HG03045 (cell line): ENCODE data around the gene MRPL49.

Source experiments
- ATAC-seq: cut with Tn5 transposase; IDR thresholded peaks from one replicate; pipeline ENCODE4 v1.9.1; 2021; ENCODE audit warnings: mild to moderate bottlenecking, moderate library complexity; ENCODE audit not compliant: unreplicated experiment

MRPL49 gene

DNA sequence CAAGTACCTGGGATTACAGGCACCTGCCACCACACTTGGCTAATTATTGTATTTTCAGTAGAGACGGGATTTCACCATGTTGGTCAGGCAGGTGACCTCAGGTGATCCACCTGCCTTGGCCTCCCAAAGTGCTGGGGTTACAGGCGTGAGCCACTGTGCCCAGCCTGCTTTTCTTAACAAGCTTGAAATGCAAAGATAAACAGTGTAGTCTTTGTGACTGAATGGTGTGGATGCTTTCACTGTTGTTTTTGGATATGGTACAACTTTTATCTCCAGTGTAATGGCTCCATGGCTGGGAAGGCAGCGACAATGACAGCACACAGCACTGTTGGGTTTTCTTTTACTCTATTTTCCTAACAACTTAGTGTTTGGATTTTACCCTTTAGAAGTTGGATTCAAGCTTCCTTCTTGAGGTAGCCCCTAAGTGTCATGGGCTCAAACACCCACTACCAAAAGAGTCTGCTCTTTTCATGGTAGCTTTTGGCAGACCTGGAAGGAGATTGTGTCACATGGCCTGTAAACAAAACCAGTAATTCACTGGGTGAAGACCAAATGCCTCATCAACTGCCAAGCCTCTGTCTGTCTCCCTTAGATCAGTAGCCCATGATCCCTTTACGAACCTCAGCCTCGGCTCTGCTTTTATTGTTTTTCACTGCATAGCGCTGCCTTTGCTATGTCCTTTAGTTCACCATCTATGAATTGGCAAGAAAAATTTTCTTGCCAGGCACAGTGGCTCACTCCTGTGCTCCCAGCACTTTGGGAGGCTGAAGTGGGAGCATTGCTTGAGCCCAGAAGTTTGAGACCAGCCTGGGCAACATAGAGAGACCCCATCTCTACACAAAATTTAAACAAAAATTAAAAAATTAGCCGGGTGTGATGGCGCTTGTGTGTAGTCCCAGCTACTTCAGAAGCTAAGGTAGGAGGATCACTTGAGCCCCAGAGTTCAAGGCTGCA is 19.7 kb upstream of the MRPL49 start:
- no peak for ATAC-seq

DNA sequence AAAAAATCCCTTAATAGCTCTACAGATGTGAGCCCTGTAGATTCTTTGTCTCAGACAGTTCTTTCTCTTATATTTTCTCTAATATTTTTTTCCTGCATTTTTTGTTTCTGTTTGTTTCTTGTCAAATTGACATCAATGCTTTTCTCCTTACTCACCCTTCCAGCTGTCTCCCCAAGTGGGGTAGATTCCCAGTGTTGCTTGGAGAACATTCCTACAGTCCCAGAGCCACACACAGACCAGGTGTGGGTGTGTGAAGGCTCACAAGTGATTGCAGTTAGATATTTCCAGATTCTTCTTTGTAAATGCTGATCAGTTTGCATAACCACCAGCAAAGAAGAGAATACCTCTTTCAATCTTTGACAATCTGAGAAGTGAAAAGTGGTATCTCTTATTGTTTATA is 18.6 kb upstream of the MRPL49 start:
- no peak for ATAC-seq

DNA sequence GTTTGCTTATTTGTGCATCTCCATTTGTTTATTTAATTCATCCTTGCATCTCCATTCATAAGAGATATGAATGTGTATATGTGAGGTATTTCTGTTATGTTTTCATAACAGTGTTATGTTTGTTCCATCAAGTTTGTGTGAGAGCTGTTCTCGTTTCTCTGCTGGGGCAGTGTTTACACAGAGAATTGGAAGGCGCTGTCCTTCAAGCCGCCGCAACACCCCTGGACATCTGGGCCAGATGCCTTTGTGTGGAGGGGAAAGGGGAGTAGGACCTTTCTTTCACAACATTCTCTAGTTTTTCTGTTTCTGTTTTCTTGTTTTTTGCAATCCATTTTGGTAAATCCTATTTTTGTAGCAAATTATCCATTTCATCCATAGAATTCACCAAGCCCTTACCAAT is 17.5 kb upstream of the MRPL49 start:
- no peak for ATAC-seq

DNA sequence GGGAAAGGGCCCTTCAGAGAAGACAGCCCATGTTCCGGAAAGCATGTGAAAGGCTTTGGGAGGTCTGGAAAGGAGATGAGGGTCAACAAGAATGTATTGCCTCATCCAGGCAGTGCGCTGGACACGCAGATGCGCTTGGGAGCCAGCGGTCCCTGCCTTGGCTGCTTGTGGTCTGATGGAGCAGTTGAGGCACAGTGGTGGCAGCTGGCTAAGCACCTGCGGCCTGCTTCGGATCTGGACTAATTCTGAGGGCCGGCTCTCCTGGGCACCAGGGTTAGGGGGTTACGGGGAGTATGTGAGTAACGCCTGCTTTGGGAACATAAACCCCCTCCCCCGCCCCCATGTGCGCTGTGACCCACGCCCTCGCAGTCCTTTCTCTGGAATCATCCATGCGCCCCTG is 15.0 kb upstream of the MRPL49 start:
- ATAC-seq = no peak

DNA sequence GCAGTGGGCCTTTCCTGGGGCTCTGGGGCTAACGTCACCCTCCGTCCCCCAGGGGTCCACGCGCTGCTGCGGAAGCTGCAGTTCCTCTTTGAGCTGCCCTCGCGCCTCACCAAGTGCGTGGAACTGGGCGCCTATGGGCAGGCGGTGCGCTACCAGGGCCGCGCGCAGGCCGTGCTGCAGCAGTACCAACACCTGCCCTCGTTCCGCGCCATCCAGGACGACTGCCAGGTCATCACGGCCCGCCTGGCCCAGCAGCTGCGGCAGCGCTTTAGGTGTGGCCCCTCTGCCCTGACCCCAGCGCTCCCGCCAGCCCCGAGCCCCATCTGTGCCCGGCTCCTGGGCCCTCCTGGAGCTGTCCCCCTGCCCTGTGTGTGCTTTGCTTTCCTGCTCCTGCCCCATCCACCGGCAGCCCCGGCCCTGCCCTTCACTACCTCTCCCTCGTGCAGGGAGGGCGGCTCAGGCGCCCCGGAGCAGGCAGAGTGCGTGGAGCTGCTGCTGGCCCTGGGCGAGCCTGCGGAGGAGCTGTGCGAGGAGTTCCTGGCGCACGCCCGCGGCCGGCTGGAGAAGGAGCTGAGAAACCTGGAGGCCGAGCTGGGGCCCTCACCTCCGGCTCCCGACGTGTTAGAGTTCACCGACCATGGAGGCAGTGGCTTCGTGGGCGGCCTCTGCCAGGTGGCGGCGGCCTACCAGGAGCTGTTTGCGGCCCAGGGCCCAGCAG is 14.2 kb upstream of the MRPL49 start:
- ATAC-seq = no peak

DNA sequence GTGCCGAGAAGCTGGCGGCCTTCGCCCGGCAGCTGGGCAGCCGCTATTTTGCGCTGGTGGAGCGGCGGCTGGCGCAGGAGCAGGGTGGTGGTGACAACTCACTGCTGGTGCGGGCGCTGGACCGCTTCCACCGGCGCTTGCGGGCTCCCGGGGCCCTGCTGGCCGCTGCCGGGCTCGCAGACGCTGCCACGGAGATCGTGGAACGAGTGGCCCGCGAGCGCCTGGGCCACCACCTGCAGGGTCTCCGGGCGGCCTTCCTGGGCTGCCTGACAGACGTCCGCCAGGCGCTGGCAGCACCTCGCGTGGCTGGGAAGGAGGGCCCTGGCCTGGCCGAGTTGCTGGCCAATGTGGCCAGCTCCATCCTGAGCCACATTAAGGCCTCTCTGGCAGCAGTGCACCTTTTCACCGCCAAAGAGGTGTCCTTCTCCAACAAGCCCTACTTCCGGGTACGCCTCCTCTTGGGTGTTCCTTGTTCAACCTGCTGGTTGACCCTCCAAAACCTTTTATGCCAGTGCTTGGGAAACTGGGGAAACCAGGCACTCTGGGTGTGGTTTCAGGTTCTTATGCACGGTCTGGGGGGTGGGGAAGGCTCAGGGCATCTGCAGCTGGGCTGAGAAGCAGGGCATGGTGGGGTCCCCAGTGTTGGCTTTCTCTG is 13.5 kb upstream of the MRPL49 start:
- no peak for ATAC-seq

DNA sequence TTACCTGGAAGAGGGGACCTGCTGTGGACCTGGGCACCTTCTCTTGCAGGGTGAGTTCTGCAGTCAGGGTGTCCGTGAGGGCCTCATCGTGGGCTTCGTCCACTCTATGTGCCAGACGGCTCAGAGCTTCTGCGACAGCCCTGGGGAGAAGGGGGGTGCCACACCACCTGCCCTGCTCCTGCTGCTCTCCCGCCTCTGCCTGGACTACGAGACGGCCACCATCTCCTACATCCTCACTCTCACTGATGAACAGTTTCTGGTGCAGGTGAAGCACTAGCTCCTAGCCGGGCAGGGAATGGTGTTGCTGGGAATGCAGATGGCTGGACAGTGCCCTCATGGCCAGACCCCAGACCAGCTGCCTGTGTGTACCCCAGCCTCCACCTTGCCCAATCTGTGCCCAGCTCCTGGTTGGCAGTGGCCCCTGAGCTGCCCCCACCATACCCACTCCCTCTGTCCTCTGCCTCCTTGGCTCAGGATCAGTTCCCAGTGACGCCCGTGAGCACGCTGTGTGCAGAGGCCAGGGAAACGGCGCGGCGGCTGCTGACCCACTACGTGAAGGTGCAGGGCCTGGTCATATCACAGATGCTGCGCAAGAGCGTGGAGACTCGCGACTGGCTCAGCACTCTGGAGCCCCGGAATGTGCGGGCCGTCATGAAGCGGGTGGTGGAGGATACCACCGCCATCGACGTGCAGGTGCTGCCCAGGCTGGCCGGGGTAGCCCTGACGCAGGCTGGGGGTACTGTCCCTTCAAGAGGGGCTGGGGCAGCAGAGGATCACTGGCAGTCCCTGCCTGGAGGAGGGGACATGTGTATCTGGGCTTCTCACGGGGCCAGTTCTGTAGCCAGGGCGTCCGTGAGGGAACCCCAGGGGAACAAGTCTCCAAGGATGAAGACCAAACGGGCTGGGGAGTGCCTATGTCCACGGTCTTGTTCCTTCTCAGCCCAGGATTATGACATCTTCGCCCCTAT is 12.6 kb upstream of the MRPL49 start:
- no peak for ATAC-seq

DNA sequence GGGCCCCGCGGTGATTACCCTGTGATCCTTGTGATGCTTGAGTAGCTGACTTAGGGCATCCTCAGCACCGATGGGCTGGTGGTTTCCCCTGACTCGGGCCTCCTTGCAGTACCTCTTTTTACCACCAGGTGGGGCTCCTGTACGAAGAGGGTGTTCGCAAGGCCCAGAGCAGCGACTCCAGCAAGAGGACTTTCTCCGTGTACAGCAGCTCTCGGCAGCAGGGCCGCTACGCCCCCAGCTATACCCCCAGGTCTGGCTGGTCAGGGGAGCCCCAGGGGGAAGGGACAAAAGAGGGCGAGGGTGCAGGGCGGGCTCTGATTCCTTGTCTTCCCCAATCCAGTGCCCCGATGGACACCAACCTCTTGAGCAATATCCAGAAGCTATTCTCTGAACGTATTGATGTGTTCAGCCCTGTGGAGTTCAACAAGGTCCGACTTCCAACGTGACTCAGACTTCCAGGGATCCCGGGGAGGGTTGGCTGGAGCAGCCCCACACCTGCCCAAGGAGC is 11.7 kb upstream of the MRPL49 start:
- ATAC-seq = no peak

DNA sequence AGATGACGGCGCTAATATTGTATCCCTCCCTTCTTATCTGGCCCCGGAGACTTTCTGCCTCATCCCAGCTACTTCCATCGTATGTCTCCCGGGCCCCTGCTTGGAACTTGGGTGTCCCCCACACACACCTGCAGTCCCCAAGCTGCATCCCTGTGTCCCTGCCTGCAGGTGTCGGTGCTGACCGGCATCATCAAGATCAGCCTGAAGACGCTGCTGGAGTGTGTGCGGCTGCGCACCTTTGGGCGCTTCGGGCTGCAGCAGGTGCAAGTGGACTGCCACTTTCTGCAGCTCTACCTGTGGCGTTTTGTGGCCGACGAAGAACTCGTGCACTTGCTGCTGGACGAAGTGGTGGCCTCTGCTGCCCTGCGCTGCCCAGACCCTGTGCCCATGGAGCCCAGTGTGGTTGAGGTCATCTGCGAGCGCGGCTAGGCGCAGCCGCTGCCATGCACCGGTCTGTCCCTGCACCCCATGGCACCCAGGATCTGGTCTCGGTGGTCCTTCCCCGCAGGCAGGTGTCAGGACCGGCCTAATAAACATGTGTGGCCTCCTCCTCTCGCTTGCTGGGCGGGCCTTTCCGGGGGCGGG is 10.9 kb upstream of the MRPL49 start:
- no peak for ATAC-seq

DNA sequence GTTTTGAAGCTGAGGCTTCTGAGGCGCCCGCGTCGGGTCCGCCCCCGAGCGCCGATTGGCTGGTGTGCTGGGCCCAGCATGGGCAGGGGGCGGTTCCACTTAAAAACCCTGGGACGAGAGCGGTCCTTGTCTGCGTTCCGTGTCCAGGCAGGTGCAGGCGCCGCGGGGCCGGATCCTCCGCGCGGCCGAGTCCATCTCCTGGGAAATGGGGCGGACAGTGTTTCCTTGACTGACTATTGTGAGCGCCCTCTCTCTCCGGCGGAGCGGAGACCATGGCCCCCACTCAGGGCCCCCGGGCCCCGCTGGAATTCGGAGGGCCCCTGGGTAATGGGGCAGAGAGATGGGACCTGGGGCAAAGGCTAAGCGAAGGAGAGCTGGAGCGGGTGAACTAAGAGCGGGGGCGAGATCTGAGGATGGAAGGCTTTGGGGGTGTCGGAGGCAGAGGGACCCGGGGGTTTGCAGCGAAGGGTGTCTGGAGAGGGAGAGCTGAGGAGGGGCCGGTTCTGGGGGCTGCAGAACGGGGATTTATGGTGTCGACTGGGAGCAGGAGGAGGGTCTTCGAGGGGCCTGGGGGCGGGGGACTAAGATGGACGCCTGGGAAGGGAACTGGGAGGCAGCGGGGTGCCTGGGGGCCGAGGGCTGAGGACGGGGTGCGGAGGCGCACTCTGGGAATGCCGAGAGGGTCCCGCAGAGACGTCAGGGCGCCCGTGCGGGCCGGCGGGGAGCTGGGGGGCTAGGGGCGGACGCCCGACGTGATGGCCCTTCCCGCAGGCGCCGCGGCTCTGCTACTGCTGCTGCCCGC is 10.2 kb upstream of the MRPL49 start, which contains the start of gene TM7SF2:
Gene TM7SF2, plus strand, starts transcription at position 129 of the 802 bp plus-strand sequence. Its CDS starts 144 bp downstream, at position 273.
- peak; percentile 56 for ATAC-seq

DNA sequence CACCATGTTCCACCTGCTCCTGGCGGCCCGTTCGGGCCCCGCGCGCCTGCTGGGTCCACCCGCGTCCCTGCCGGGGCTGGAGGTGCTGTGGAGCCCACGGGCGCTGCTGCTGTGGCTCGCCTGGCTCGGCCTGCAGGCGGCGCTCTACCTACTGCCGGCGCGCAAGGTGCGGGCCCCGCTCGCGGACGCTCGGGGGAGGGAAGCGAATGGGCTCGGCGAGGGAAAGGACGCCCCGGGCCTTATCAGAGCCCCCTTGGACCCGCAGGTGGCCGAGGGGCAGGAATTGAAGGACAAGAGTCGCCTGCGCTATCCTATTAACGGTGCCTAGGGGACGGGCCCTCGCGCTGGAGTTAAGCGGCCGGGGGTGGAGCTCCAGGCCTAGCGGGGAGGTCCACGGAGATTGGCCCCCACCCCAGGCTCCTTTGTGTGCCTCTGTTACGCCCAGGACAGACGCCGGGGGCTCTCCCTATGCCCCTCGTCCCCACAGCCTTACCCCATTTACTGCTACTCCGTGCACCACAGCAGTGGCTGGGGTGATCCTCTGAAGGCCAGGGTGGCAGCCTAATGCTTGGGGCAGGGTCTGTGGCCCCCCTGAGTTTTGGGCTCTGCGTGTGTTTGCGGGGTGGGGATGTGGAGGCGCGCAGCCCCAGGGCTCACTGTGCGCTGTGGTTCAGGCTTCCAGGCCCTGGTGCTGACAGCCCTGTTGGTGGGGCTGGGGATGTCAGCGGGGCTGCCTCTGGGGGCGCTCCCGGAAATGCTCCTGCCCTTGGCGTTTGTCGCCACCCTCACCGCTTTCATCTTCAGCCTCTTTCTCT is 9.4 kb upstream of the MRPL49 start:
- peak; percentile 29 for ATAC-seq

DNA sequence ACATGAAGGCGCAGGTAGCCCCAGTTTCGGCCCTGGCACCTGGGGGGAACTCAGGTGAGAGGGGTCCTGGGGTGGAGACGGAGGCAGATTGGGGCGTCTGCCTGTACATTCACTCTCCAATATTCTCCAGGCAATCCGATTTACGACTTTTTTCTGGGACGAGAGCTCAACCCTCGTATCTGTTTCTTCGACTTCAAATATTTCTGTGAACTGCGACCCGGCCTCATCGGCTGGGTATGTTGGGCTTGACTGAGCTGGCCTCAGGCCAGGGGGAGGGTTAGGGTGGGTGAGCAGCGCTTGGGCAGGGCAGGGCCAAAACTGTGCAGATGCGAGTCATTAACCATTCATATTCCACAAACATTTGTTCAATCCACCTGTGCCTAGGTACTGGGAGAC is 8.8 kb upstream of the MRPL49 start:
- ATAC-seq = no peak

DNA sequence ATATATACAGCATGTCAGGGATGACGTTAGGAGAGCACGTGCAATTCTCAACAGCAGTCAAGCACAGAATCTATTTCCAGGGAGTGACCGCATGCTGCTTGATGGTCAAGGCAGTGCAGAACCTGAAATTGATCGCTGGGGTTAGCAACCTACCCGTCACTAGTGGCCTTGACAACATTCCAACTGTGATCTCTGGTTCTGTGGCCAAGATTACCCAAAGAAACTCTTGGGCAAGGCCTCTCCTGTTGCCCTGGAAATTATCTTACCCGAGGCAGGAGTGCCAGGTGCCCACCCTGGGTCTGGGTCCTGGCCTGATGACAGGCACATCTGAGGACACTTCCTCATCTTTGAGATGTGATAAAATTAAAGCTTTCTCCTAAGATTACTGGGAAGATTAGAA is 8.3 kb upstream of the MRPL49 start:
- ATAC-seq = no peak

DNA sequence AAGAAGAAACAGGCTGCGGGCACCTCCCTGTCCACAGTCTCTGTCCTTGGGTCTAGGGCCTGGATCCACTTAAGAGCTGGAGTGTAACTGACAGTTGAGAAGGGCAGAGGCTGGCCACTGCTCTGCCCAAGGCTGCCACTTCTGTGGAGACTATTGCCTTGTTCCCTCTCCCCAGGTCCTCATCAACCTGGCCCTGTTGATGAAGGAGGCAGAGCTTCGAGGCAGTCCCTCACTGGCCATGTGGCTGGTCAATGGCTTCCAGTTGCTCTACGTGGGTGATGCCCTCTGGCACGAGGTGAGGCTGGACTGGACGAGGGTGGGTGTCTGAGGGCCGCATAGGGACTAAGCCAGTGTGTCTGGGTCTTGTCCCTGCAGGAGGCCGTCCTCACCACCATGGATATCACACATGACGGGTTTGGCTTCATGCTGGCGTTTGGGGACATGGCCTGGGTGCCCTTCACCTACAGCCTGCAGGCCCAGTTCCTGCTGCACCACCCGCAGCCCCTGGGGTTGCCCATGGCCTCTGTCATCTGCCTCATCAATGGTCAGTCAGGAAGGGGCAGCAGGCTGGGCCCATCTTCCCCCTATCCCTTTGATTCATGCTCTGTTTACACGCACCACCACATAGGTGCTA is 7.5 kb upstream of the MRPL49 start:
- ATAC-seq = no peak

DNA sequence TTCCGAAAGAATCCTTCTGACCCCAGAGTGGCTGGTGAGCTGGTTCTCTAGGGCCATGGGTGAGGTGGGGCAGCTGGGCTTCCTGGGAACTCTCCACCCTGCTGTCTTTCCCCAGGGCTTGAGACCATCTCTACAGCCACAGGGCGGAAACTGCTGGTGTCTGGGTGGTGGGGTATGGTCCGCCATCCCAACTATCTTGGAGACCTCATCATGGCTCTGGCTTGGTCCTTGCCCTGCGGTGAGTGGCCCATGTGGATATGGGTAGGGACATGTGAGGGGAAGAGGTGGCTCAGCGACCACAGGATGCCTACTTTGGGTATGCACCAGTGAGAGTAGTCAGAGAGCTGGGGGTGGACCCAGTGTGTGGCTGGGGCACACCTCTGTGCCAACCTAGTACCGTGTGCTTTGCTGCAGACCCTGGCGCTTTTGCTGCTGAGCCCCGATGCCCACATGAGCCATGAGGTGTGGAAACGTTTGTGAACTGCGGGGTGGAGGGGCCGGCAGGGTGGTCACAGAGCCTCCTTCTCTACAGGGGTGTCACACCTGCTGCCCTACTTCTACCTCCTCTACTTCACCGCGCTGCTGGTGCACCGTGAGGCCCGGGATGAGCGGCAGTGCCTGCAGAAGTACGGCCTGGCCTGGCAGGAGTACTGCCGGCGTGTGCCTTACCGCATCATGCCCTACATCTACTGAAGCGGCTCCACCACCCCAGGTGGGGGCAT is 6.6 kb upstream of the MRPL49 start:
- ATAC-seq = no peak

DNA sequence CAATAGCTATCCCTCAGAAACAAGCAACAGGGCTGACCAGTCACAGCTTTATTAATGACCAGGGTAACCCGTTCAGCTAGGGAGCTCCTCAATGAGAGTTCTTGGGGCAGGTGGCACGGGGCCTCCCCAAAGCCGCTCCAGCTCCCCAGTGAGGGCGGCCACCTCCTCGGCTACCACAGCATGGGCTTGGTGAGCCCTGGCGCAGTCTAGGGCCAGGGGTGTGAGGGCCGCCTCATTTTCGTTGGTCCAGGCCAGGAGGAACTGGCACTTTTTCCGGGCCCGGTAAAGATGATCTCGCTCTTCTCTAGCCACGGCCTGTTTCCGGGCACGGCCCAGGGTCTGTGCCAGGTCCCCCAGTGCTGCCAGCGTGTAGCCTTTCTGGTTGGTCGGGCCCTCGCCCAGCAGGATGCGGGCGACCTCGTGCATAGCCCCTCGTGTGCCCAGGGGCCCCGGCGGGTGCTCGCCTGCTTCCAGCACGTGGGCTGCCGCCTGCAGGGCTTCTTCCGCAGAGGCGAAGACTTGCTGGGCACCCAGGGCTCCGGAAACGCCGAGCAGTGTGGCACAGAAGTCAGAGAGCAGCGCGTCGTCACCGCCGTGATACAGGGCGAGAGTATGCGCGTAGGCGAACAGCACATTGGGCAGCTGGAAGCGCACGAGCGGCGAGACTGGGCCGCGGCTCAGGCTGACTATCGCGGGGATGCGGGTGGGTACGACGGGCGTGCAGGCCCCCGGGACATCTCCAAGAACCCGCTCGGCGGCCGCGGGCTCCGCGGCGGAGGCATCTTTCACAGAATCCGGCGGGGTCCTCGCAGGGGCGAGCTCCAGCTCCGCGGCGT is 5.5 kb upstream of the MRPL49 start:
- ATAC-seq = no peak
